AG04449 (cell line): Measurements from ENCODE around the gene COMMD9.

ENCODE experiments used
- CTCF ChIA-PET: fragments of 350-600 bp; formaldehyde crosslinking; extraction: SDS; loops from one replicate; lab custom pipeline; 2021; ENCODE audit warnings: antibody characterized with exemption; lab: Yijun Ruan, JAX
- POLR2A ChIA-PET: fragments of 400-600, 350-600 bp; formaldehyde crosslinking; extraction: SDS; loops from one replicate; lab custom pipeline; 2020; ENCODE audit warnings: antibody characterized with exemption, inconsistent platforms; lab: Yijun Ruan, JAX
- DNase-seq: peaks from one replicate; pipeline ENCODE4 v3.0.0-alpha.2; 2010; ENCODE audit warnings: low read depth, low spot score
- H3K4me3 ChIP-seq: 2 replicates; pipeline ENCODE4 v1.5.1; 2011; ENCODE audit warnings: low read depth, mild to moderate bottlenecking, control low read depth, low read length
- TF ChIP-seq, protein P1 (sequence below): IDR thresholded peaks from one replicate; pipeline ENCODE4 v1.5.1; 2011; ENCODE audit warnings: mild to moderate bottlenecking, moderate library complexity, low read length, control low read depth, inconsistent platforms; ENCODE audit not compliant: insufficient read depth; ENCODE audit errors: missing control alignments

Gene COMMD9

GRCh38 chr11:36238881-36239280 is 50.3 kb downstream of the COMMD9 start:
- DNase-seq: no peak
- no peak overlapping the region for H3K4me3 ChIP-seq
- TF ChIP-seq, protein P1, sequence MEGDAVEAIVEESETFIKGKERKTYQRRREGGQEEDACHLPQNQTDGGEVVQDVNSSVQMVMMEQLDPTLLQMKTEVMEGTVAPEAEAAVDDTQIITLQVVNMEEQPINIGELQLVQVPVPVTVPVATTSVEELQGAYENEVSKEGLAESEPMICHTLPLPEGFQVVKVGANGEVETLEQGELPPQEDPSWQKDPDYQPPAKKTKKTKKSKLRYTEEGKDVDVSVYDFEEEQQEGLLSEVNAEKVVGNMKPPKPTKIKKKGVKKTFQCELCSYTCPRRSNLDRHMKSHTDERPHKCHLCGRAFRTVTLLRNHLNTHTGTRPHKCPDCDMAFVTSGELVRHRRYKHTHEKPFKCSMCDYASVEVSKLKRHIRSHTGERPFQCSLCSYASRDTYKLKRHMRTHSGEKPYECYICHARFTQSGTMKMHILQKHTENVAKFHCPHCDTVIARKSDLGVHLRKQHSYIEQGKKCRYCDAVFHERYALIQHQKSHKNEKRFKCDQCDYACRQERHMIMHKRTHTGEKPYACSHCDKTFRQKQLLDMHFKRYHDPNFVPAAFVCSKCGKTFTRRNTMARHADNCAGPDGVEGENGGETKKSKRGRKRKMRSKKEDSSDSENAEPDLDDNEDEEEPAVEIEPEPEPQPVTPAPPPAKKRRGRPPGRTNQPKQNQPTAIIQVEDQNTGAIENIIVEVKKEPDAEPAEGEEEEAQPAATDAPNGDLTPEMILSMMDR: no peak
- POLR2A ChIA-PET: no interaction called here
- CTCF ChIA-PET: no interaction called here

GRCh38 chr11:36238036-36238631 is 51.1 kb downstream of the COMMD9 start:
- ChIA-PET POLR2A (no interaction called here), CTCF (interaction anchor here (0.8 kb wide), 1 partner anchor 20 kb away, joined by 3 read pairs; no protein-coding TSS in a partner anchor)
- TF ChIP-seq, protein P1: no peak
- no peak for DNase-seq
- H3K4me3 ChIP-seq: no peak overlapping the region

DNA sequence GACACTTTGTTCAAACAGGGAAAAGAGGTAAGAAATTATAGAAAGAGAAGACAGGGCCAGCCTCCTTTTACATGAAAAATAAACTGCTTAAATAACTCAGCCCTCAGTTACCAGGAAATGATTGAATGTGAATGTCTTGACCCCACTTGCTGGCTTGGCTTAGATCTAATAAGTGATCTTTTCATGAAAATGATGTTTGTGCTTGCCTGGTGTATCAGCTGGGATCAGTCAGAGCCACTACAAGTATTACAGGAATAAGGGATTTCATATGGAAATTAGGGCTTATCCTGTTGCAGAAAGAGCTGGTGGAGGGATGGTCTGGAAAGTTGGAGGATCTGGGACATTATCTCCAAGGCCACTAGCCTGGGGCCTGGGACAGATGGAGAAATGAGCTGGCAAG is 51.8 kb downstream of the COMMD9 start:
- H3K4me3 ChIP-seq: no peak overlapping the region
- TF ChIP-seq, protein P1: no peak
- ChIA-PET POLR2A (no interaction called here), CTCF (interaction anchor here (0.8 kb wide), 1 partner anchor 20 kb away, joined by 3 read pairs; no protein-coding TSS in a partner anchor)
- no peak for DNase-seq

GRCh38 chr11:36235750-36236149 is 53.5 kb downstream of the COMMD9 start:
- DNase-seq: no peak
- H3K4me3 ChIP-seq: no peak overlapping the region
- POLR2A ChIA-PET: no interaction called here
- TF ChIP-seq, protein P1: no peak
- CTCF ChIA-PET: interaction anchor here (2.8 kb wide), 1 partner anchor 23 kb away, joined by 10 read pairs; no protein-coding TSS in a partner anchor

DNA sequence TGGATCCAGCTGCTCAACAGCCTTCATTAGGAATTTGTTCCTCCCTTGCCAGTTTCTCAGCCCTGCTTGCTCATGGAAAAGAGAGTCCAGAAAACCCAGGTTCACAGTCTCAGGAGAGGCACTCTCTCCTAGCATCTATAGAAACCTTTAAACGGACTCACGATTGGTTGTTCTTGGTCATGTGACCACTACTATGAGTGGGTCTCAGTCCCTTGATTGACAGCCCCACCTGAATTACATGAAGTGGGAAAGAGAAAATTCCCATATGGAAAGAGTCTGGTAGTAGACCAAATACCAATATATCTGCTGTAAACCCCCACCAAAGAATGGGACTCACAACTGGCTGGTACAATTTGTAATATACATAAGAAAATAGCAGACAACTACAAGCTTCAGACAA is 54.4 kb downstream of the COMMD9 start:
- DNase-seq: no peak
- POLR2A ChIA-PET: no interaction called here
- TF ChIP-seq, protein P1: no peak
- no peak overlapping the region for H3K4me3 ChIP-seq
- CTCF ChIA-PET: interaction anchor here (0.7 to 2.8 kb wide), 3 partner anchors 9 to 747 kb away, joined by 3 to 10 read pairs (median 3); no protein-coding TSS in a partner anchor

- CTCF ChIA-PET: interaction anchor here (0.5 to 2.8 kb wide), 3 partner anchors 25 to 835 kb away, joined by 3 to 10 read pairs (median 3); no protein-coding TSS in a partner anchor
- TF ChIP-seq, protein P1: no peak
- no peak overlapping the region for H3K4me3 ChIP-seq
- POLR2A ChIA-PET: interaction anchor here (0.6 kb wide), 1 partner anchor 26 kb away, joined by 3 read pairs; no protein-coding TSS in a partner anchor
- DNase-seq: no peak
Measured at GRCh38 chr11:36233204-36233603, 56.0 kb downstream of the COMMD9 start.
